Measurements from ENCODE around the gene ZIC4. TPM values are rescaled to one million over a fixed set of nuclear protein-coding genes. Genes with fewer than 3 reads are reported as not detected.

Gene ZIC4
- total and polyA plus RNA-seq, 10 of the 15 experiments (the other 5 are each of a cell fraction or from before 2014, with no cell fraction given): not detected

GRCh38 chr3:147392625-147392946 lies 13.8 kb downstream of the ZIC4 start:
- 48% methylated on average over 15 of the region's 15 CpGs for whole genome bisulfite sequencing (ENCODE audit: insufficient coverage, insufficient replicate concordance, low lambda C conversion rate, missing lambda C conversion rate)
- H3K27ac ChIP-seq (ENCODE audit: control insufficient read depth, insufficient read depth): no peak overlapping the region
- no peaks in the 10 kb centered on the region for H3K4me1 ChIP-seq (ENCODE audit: control insufficient read depth, insufficient read depth, low read length)
- H3K4me2 ChIP-seq (ENCODE audit: control insufficient read depth, insufficient read depth): no peak overlapping the region
- intact Hi-C loops (cut with micrococcal nuclease; ENCODE audit: unreplicated experiment) (no loop called here), in situ Hi-C loops (cut with MboI) (no loop called here)
- POLR2A ChIA-PET: no interaction called here
- no peaks in the 10 kb centered on the region for H3K36me3 ChIP-seq (ENCODE audit: control insufficient read depth in 2 of 2, insufficient read depth in 2 of 2, low read length in 1 of 2)
- H3K4me3 ChIP-seq: no peak overlapping the region
- BruUV-seq (replicated peaks): no TSS peak
- no peaks in the 10 kb centered on the region for H3K79me2 ChIP-seq (ENCODE audit: control insufficient read depth, insufficient read depth, low read length)
- CTCF ChIA-PET: no interaction called here
- FAIRE-seq: no peak
- no peak overlapping the region for H3K9ac ChIP-seq (ENCODE audit: control insufficient read depth, insufficient read depth, low read length)
- H3K27me3 ChIP-seq (replicated peaks in 1 of 2; ENCODE audit: control insufficient read depth in 2 of 2, insufficient read depth in 2 of 2, low read length in 1 of 2): peaks cover 1 to 18% of the 10 kb centered on the region in 2 experiments
- DNase-seq (ENCODE audit: low read depth, low spot score): no peak
- SMC1A ChIA-PET (ENCODE audit: uncharacterized antibody, unreplicated experiment): no interaction called here
- ATAC-seq: no peak
- RAD21 ChIA-PET (ENCODE audit: unreplicated experiment): no interaction called here
- no peaks in the 10 kb centered on the region for H4K20me1 ChIP-seq (ENCODE audit: control insufficient read depth, insufficient read depth)
- H3K9me3 ChIP-seq (replicated peaks; ENCODE audit: control insufficient read depth, insufficient read depth, low read length): peaks cover 8% of the 10 kb centered on the region
- no peak overlapping the region for H2AFZ ChIP-seq (ENCODE audit: control insufficient read depth, low read depth, low read length)
- TF ChIP-seq ZBTB11 (CRISPR knock-in tag; IDR thresholded peaks at IDR 0.05) (no peak), PAX5 (IDR thresholded peaks at IDR 0.05; ENCODE audit: borderline replicate concordance, low read depth, low read length) (no peak), PRDM15 (CRISPR knock-in tag; IDR thresholded peaks at IDR 0.05) (no peak), HDAC2 (IDR thresholded peaks at IDR 0.05) (no peak), FOS (IDR thresholded peaks at IDR 0.05; ENCODE audit: borderline replicate concordance, extremely low read depth, insufficient read length) (no peak), RUNX3 (IDR thresholded peaks at IDR 0.05; ENCODE audit: low read length) (no peak), SRF (IDR thresholded peaks at IDR 0.05; ENCODE audit: low read depth in 2 of 2, low read length in 2 of 2) (no peak), BRCA1 (IDR thresholded peaks at IDR 0.05; ENCODE audit: low read depth, low read length) (no peak), IKZF2 (IDR thresholded peaks at IDR 0.05) (no peak), LARP7 (IDR thresholded peaks at IDR 0.05) (no peak), RBBP5 (conservative IDR thresholded peaks at IDR 0.05) (no peak), CBFB (IDR thresholded peaks at IDR 0.05; ENCODE audit: low read depth) (no peak), HSF1 (IDR thresholded peaks at IDR 0.05; ENCODE audit: low read depth, low read length) (no peak), TCF7 (IDR thresholded peaks at IDR 0.05; ENCODE audit: borderline replicate concordance) (no peak), SP1 (IDR thresholded peaks at IDR 0.05; ENCODE audit: low read depth, low read length) (no peak), RELB (IDR thresholded peaks at IDR 0.05; ENCODE audit: low read depth) (no peak), KAT2A (conservative IDR thresholded peaks at IDR 0.05; ENCODE audit: control insufficient read depth, low read depth, low read length) (no peak), POLR2AphosphoS5 (IDR thresholded peaks at IDR 0.05; ENCODE audit: low read length) (no peak)

Measured in GM12878 (cell line).